CD4-positive, alpha-beta T cell (primary cell): ENCODE data around the gene DSCAML1. TPM values are rescaled to one million over a fixed set of nuclear protein-coding genes. Genes with fewer than 3 reads are reported as not detected.

ENCODE experiments used
- ATAC-seq: fragments of 200-7000 bp; cut with Tn5 transposase; one replicate; pipeline ENCODE4 v1.10.0; 2022; ENCODE audit warnings: mild to moderate bottlenecking; ENCODE audit not compliant: poor library complexity
- CTCF ChIA-PET: fragments of 350-600 bp; sonication (Branson Sonifier 250); formaldehyde crosslinking; loops from one replicate; lab custom pipeline; 2021; ENCODE audit warnings: antibody characterized with exemption, inconsistent platforms; lab: Charles Lee
- POLR2A ChIA-PET: fragments of 350-600 bp; sonication (Branson Sonifier 250); formaldehyde crosslinking; loops from one replicate; lab custom pipeline; 2021; ENCODE audit warnings: antibody characterized with exemption, inconsistent platforms; lab: Charles Lee
- DNase-seq, 14 experiments: peaks; one replicate each; pipeline ENCODE4 v3.0.0-alpha.2; 2013 to 2020; ENCODE audit warnings: mixed read lengths in 2 of 14
- H3K27ac ChIP-seq, 2 donors: one replicate each; pipeline versions ENCODE4 v1.5.1 to v1.7.0; 2013; ENCODE audit warnings: low read length in 2 of 2, low read depth in 1 of 2, mild to moderate bottlenecking in 1 of 2
- H3K27me3 ChIP-seq, 2 experiments: 1 replicate in 1 of 2; 2 replicates in 1 of 2; pipeline versions ENCODE4 v1.6.1 to v1.7.0; 2013; ENCODE audit warnings: low read length in 2 of 2, control low read depth in 1 of 2, mild to moderate bottlenecking in 1 of 2, moderate library complexity in 1 of 2; ENCODE audit not compliant: insufficient read depth in 2 of 2, control insufficient read depth in 1 of 2
- H3K36me3 ChIP-seq: one replicate; pipeline ENCODE4 v1.6.1; 2013; ENCODE audit warnings: low read length, control low read depth; ENCODE audit not compliant: insufficient read depth
- H3K4me1 ChIP-seq: one replicate; pipeline ENCODE4 v1.6.1; 2013; ENCODE audit warnings: low read length, control low read depth; ENCODE audit not compliant: insufficient read depth
- H3K4me3 ChIP-seq: one replicate; pipeline ENCODE4 v1.5.1; 2013; ENCODE audit warnings: mild to moderate bottlenecking, low read length, moderate library complexity
- H3K9me3 ChIP-seq, 2 experiments: 1 replicate in 1 of 2; 2 replicates in 1 of 2; pipeline versions ENCODE4 v1.6.1 to v1.7.0; 2013; ENCODE audit warnings: low read length in 2 of 2, mild to moderate bottlenecking in 2 of 2, control low read depth in 1 of 2, moderate library complexity in 1 of 2; ENCODE audit not compliant: control insufficient read depth in 1 of 2, insufficient read depth in 1 of 2
- H3K27ac Mint-ChIP-seq: one replicate; pipeline ENCODE4 v1.8.0; 2020; ENCODE audit warnings: mixed read lengths
- H3K27me3 Mint-ChIP-seq: one replicate; pipeline ENCODE4 v1.8.0; 2021; ENCODE audit warnings: mixed read lengths
- H3K36me3 Mint-ChIP-seq: one replicate; pipeline ENCODE4 v1.8.0; 2021; ENCODE audit warnings: low read depth, mixed read lengths
- H3K4me1 Mint-ChIP-seq: one replicate; pipeline ENCODE4 v1.8.0; 2021; ENCODE audit warnings: low read depth, mixed read lengths
- H3K4me3 Mint-ChIP-seq: one replicate; pipeline ENCODE4 v1.8.0; 2020; ENCODE audit warnings: mild to moderate bottlenecking, mixed read lengths
- H3K9me3 Mint-ChIP-seq: one replicate; pipeline ENCODE4 v1.8.0; 2020; ENCODE audit warnings: mixed read lengths
- CTCF ChIP-seq: fragments of 200-600 bp; IDR thresholded peaks from one replicate; pipeline ENCODE4 v1.8.0; 2022; ENCODE audit warnings: antibody characterized with exemption, mild to moderate bottlenecking
- intact Hi-C, 2 experiments: fragments of 100-400 bp; cut with DNase I in 1 of 2; cut with micrococcal nuclease in 1 of 2; formaldehyde crosslinking; loops; one replicate each; pipeline versions ENCODE4 v1.15.1 to v1.9.0; 2023 to 2025; cut with DNase I, micrococcal nuclease
- total RNA-seq, 174 experiments: library from RNA in 2 of 174; stranded (reverse) in 2 of 174; gene quantifications; one replicate each; pipeline ENCODE4 v1.2.3 and lab custom pipeline; 2021 to 2026

DSCAML1 gene
- total RNA-seq, 2 experiments from 2014 or later = 0.22 to 0.61 TPM

DNA sequence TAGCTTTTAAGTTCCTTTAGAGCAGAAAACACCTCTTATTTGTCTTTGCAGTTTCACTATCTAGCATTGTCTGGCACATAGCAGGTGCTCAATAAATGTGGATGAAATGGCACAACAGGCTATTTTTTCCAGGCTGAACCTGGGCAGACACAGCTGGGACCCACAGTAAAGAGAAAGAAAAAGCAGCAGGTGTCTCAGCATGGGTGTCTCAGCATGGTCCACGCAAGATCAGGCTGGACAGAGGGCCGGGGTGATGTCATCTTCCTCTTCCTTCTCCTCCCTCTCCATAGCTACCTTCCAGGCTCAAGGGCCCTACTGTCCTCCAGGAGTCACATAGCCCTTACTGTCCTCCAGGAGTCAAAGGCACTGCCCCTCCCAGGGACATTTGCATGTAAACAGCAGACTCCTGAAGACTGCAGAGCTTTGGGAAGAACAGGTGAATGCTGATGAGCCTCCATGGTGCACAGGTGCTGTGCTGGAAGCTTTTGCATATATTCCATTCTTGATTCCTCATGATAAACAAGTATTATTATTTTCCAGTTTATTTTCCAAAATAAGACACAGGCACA is 65.2 kb downstream of the DSCAML1 start:
- no peaks in the 10 kb centered on the region for H3K36me3 Mint-ChIP-seq
- peaks cover 0 to 4% of the 10 kb centered on the region in 2 experiments for H3K9me3 ChIP-seq
- ChIA-PET POLR2A (no interaction called here), CTCF (no interaction called here)
- no peaks in the 10 kb centered on the region for H3K9me3 Mint-ChIP-seq
- intact Hi-C loops = no loop called here
- no peaks in the 10 kb centered on the region for H3K4me1 Mint-ChIP-seq
- ATAC-seq (no peak), DNase-seq (no peak)
- H3K27me3 Mint-ChIP-seq = peaks cover 4% of the 10 kb centered on the region
- no peak overlapping the region for H3K4me3 Mint-ChIP-seq
- no peak for TF ChIP-seq CTCF
- no peak overlapping the region for H3K27ac Mint-ChIP-seq
- no peaks in the 10 kb centered on the region for H3K4me1 ChIP-seq
- no peaks in the 10 kb centered on the region for H3K27me3 ChIP-seq
- no peak overlapping the region for H3K27ac ChIP-seq
- no peak overlapping the region for H3K4me3 ChIP-seq
- H3K36me3 ChIP-seq = no peaks in the 10 kb centered on the region

DNA sequence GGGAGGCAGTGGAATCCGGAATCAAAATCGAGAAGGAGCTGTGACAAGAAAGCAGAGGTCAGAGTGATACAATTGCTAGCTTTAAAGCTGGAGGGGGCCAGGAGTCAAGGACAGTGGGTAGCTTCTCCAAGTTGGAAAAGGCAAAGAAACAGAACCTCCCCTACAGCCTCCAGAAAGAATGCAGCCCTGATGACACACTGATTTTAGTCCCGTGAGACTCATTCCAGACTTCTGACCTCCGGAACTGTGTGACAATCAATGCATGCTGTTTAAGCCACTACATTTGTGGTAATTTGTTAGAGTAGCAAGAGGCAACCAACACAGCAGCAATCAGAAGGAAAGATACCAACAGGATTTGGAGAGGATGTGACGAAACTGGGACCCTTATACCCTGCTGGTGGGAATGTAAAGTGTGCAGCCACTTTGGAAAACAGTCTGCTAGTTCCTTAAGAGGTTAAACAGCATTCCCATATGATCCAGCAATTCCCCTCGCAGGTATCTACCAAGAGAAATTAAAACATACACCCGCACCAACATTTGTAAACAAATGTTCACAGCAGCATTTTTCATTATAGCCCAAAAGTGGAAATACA is 66.7 kb downstream of the DSCAML1 start:
- H3K27me3 ChIP-seq = no peaks in the 10 kb centered on the region
- Mint-ChIP-seq H3K4me1 (no peaks in the 10 kb centered on the region), H3K27me3 (peaks cover 4% of the 10 kb centered on the region), H3K27ac (no peak overlapping the region), H3K4me3 (no peak overlapping the region), H3K36me3 (no peaks in the 10 kb centered on the region), H3K9me3 (no peaks in the 10 kb centered on the region)
- no peaks in the 10 kb centered on the region for H3K36me3 ChIP-seq
- CTCF ChIA-PET = no interaction called here
- no peak for DNase-seq
- H3K9me3 ChIP-seq = peaks cover 0 to 4% of the 10 kb centered on the region in 2 experiments
- H3K4me3 ChIP-seq = no peak overlapping the region
- TF ChIP-seq CTCF = no peak
- H3K27ac ChIP-seq = no peak overlapping the region
- POLR2A ChIA-PET = no interaction called here
- ATAC-seq = no peak
- intact Hi-C loops = no loop called here
- no peaks in the 10 kb centered on the region for H3K4me1 ChIP-seq

DNA sequence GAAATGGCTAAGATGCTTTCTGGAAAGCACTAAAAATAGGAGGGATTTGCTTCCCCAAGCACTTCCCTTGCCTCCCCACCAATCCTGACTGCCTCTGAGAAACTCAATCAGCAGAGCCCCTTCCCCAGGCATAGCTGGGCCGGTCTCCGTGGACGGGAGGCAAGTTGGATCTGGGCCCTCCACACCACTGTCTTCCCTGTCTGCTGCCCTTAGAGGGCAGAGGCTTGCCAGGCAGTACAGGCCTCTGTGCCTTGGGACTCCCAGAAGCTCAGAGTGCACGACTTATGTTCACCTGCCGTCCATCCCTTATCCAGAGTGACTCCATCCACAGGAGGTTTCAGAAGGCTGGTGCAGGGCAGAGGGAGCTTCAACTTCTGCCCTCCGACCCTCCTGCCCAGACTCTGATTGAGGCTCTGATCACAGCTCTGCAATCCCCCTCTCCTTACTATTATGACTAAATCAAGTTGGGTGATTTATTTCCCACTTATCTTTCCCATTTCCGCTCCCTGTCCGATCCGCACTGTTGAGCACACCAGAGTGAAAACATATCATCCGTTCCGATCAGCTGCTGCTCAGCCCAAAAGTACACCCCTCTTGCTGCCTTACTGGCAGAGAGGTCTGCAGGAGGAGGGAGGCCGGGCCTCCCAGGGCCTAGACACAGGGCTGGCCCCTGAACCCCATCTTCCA is 71.8 kb downstream of the DSCAML1 start:
- Histone ChIP-seq H3K27ac (no peak overlapping the region), H3K4me3 (no peak overlapping the region), H3K27me3 (no peaks in the 10 kb centered on the region), H3K9me3 (peaks cover 0 to 4% of the 10 kb centered on the region in 2 experiments), H3K36me3 (no peaks in the 10 kb centered on the region), H3K4me1 (no peaks in the 10 kb centered on the region)
- ATAC-seq = no peak
- DNase-seq = no peak
- ChIA-PET POLR2A (no interaction called here), CTCF (no interaction called here)
- no peak overlapping the region for H3K27ac Mint-ChIP-seq
- H3K9me3 Mint-ChIP-seq = no peaks in the 10 kb centered on the region
- H3K4me3 Mint-ChIP-seq = no peak overlapping the region
- intact Hi-C loops = no loop called here
- TF ChIP-seq CTCF = no peak
- no peaks in the 10 kb centered on the region for H3K36me3 Mint-ChIP-seq
- H3K27me3 Mint-ChIP-seq = peaks cover 4% of the 10 kb centered on the region
- H3K4me1 Mint-ChIP-seq = no peaks in the 10 kb centered on the region
